ENCODE data around the gene NHEJ1.

- TF ChIP-seq POLR2AphosphoS5 (IDR thresholded peaks at IDR 0.05; ENCODE audit: low read depth, low read length) (no peak), TAF1 (IDR thresholded peaks at IDR 0.05; ENCODE audit: borderline replicate concordance, insufficient read depth, low read length) (no peak), REST (IDR thresholded peaks at IDR 0.05; ENCODE audit: insufficient read depth in 1 of 2, low read depth in 2 of 2, low read length in 2 of 2) (no peak), FOXP2 (optimal IDR thresholded peaks at IDR 0.05; ENCODE audit: borderline replicate concordance, extremely low read depth, extremely low read length, insufficient read depth) (no peak), SIN3A (IDR thresholded peaks at IDR 0.05; ENCODE audit: borderline replicate concordance, insufficient read depth, low read length) (no peak)
These were observed 71.3 kb downstream of the NHEJ1 start for GRCh38 chr2:219089330-219089729.
